RWPE2 (cell line): ENCODE results near the gene DPP10.

Experiments
- ATAC-seq: fragments of 200-7000 bp; cut with Tn5 transposase; 3 replicates; pipeline ENCODE4 v1.9.1; 2021; ENCODE audit warnings: low read depth
- DNase-seq: peaks from one replicate; pipeline ENCODE4 v3.0.0-alpha.2; 2020; ENCODE audit warnings: low spot score
- H3K27ac ChIP-seq: fragments of 450-650 bp; 2 replicates; pipeline ENCODE4 v1.5.1; 2017; ENCODE audit warnings: mild to moderate bottlenecking; ENCODE audit not compliant: poor library complexity, severe bottlenecking
- H3K27me3 ChIP-seq: fragments of 250-450 bp; sonication (Bioruptor Pico); 2 replicates; pipeline ENCODE4 v1.5.1; 2021; ENCODE audit warnings: mild to moderate bottlenecking, moderate library complexity; ENCODE audit not compliant: insufficient read depth, poor library complexity, severe bottlenecking
- H3K36me3 ChIP-seq: fragments of 250-450 bp; sonication (Bioruptor Pico); 2 replicates; pipeline ENCODE4 v1.5.1; 2020; ENCODE audit warnings: low read depth, mild to moderate bottlenecking, moderate library complexity
- H3K4me1 ChIP-seq: fragments of 250-450 bp; sonication (Bioruptor Pico); 2 replicates; pipeline ENCODE4 v1.5.1; 2021; ENCODE audit warnings: mild to moderate bottlenecking, moderate library complexity; ENCODE audit not compliant: insufficient read depth, poor library complexity, severe bottlenecking
- H3K4me3 ChIP-seq: fragments of 250-450 bp; sonication (Bioruptor Pico); 2 replicates; pipeline ENCODE4 v1.5.1; 2021; ENCODE audit warnings: mild to moderate bottlenecking, moderate library complexity; ENCODE audit not compliant: severe bottlenecking
- H3K9me3 ChIP-seq: fragments of 250-450 bp; sonication (Bioruptor Pico); 2 replicates; pipeline ENCODE4 v1.5.1; 2021; ENCODE audit warnings: mild to moderate bottlenecking, moderate library complexity; ENCODE audit not compliant: severe bottlenecking
- TF ChIP-seq, protein P1 (sequence below): fragments of 450-650 bp; IDR thresholded peaks from one replicate; pipeline ENCODE4 v1.5.1; 2017; ENCODE audit warnings: mild to moderate bottlenecking, moderate library complexity; ENCODE audit not compliant: poor library complexity, severe bottlenecking

Gene DPP10

DNA sequence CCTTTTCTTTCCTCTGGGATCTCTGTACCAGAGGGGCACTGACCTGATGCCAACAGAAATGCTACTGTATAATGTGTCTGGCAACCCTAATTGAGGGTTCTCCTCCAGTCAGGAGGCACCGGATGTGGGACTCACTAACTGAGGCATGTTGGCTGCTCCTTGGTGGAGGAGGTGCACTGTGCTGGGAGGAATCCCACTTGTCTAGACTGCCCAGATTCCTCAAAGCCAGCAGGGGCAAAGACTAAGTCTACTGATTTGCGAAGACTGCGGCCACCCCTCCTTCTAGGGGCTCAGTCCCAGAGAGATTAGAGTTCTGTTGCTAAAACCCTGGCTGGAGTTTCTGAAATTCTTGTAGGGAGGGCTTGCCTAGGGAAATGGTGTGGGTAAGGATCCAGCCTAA, 1192.1 kb downstream of the DPP10 start:
- DNase-seq (no peak), ATAC-seq (no peak)
- TF ChIP-seq, protein P1, sequence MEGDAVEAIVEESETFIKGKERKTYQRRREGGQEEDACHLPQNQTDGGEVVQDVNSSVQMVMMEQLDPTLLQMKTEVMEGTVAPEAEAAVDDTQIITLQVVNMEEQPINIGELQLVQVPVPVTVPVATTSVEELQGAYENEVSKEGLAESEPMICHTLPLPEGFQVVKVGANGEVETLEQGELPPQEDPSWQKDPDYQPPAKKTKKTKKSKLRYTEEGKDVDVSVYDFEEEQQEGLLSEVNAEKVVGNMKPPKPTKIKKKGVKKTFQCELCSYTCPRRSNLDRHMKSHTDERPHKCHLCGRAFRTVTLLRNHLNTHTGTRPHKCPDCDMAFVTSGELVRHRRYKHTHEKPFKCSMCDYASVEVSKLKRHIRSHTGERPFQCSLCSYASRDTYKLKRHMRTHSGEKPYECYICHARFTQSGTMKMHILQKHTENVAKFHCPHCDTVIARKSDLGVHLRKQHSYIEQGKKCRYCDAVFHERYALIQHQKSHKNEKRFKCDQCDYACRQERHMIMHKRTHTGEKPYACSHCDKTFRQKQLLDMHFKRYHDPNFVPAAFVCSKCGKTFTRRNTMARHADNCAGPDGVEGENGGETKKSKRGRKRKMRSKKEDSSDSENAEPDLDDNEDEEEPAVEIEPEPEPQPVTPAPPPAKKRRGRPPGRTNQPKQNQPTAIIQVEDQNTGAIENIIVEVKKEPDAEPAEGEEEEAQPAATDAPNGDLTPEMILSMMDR = no peak
- no peaks in the 10 kb centered on the region for H3K36me3 ChIP-seq
- H3K4me1 ChIP-seq = no peaks in the 10 kb centered on the region
- H3K4me3 ChIP-seq = no peak overlapping the region
- H3K27ac ChIP-seq = no peak overlapping the region
- H3K27me3 ChIP-seq = no peaks in the 10 kb centered on the region
- no peaks in the 10 kb centered on the region for H3K9me3 ChIP-seq

DNA sequence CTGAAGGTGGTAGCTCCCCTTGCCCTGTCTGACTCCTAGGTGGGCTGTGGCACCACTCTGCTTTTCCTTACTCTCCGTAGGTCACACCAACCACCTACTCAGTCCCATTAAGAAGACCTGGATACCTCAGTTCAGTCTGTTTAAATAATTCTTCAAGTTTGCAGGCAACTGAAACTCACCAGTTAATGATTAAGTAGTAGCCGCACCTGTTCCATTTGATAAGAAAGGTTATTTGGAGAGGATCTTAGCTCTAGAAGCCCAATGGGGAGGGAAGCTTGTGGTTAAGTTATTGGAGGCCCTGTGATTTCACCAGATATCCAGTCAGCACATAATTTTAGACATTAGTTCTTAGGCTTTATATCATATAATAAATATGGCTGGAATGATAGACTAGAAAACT, 1193.0 kb downstream of the DPP10 start:
- DNase-seq = no peak
- no peak for ATAC-seq
- Histone ChIP-seq H3K4me1 (no peaks in the 10 kb centered on the region), H3K27ac (no peak overlapping the region), H3K27me3 (no peaks in the 10 kb centered on the region), H3K9me3 (no peaks in the 10 kb centered on the region), H3K4me3 (no peak overlapping the region), H3K36me3 (no peaks in the 10 kb centered on the region)
- TF ChIP-seq, protein P1 = no peak

DNA sequence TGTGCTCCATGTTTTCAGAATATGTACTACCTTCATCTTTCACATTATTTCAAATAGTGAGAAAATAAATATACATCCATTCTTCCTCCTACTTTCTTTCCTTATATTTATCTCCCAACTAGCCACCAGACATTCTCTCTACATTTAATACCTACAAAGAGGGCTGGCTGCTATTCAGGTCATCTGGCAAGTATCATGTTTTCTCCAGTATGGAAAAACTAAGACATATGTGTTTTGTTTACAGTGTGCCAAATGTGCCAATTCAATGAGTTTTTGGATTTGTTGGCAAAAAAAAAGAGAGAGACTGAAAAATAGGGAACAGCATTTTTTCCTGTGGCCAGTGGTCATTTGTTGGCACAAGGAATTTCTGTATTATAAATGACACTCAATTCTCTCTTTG, 1207.3 kb downstream of the DPP10 start:
- no peaks in the 10 kb centered on the region for H3K36me3 ChIP-seq
- no peak for ATAC-seq

DNA sequence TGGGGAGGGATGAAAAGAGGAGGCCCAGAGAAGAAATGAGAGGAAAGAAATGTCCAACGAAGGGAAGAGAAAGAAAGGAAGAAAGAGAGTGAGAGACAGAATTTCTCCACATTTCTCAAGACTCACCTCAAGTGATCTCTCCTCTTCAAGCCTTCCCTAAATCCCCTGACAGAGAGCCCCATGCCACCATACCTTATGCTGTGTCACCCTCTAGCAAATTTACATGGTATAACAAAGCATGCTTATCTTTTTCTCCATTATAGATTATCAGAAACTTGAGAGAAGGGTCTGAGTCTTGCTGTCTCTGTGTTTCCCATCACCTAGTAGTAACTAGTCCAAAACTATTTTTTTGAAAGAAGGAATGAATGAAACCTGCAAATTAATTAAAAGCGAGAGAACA, 1208.4 kb downstream of the DPP10 start:
- H3K27me3 ChIP-seq = no peaks in the 10 kb centered on the region
- DNase-seq = no peak
- H3K36me3 ChIP-seq = no peaks in the 10 kb centered on the region
- H3K4me1 ChIP-seq = no peaks in the 10 kb centered on the region
- no peak overlapping the region for H3K27ac ChIP-seq
- ATAC-seq = no peak
- no peak overlapping the region for H3K4me3 ChIP-seq
- H3K9me3 ChIP-seq = peaks cover 1% of the 10 kb centered on the region
- TF ChIP-seq, protein P1 = no peak

More for the DNA sequence above, 1207.3 kb downstream of the DPP10 start:
- Histone ChIP-seq H3K27ac (no peak overlapping the region), H3K4me3 (no peak overlapping the region), H3K9me3 (peaks cover 1% of the 10 kb centered on the region), H3K4me1 (no peaks in the 10 kb centered on the region), H3K27me3 (no peaks in the 10 kb centered on the region)
- DNase-seq = no peak
- TF ChIP-seq, protein P1 = no peak

DNA sequence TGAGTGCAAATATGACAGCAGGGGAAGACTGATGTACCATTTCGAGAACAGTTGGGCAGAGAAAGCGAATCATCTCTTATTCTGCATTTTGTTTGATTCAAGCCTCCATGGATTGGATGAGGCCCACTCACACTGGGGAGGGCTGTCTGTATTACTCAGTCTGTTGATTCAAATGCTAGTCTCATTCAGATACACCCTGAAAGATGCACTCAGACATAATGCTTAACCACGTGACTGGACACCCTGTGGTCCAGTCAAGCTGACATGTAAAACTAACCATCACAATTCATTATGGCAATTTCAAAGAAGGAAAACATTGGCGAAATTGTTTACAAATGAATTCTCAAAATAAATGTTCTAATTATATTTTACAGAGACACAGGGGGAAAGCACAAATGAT, 1210.2 kb downstream of the DPP10 start:
- H3K4me3 ChIP-seq = no peak overlapping the region
- ATAC-seq (no peak), DNase-seq (no peak)
- H3K36me3 ChIP-seq = no peaks in the 10 kb centered on the region
- H3K4me1 ChIP-seq = no peaks in the 10 kb centered on the region
- TF ChIP-seq, protein P1 = no peak
- no peaks in the 10 kb centered on the region for H3K27me3 ChIP-seq
- no peak overlapping the region for H3K27ac ChIP-seq
- H3K9me3 ChIP-seq = peaks cover 1% of the 10 kb centered on the region
